Measurements from ENCODE around the gene MOBP.

Gene MOBP

DNA sequence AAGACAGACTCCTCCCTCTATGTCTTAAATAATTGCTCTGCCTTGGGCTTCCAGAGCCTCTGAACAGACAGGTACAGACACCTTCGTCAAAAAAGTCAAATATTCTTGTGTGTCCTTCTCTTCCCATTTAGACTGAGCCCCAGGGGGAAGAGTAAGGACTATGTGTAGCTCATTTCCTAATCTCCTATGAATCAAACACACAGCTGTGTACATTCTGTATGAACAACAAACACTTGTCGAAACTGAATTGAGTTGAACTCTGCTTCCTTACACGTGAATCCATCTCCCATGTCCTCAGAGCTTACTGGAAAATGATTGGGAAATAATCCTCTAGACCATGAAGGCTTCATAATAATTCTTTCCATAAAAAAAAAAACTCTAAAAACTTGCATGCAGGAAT, 80.8 kb downstream of the MOBP start:
- no peak for FAIRE-seq

DNA sequence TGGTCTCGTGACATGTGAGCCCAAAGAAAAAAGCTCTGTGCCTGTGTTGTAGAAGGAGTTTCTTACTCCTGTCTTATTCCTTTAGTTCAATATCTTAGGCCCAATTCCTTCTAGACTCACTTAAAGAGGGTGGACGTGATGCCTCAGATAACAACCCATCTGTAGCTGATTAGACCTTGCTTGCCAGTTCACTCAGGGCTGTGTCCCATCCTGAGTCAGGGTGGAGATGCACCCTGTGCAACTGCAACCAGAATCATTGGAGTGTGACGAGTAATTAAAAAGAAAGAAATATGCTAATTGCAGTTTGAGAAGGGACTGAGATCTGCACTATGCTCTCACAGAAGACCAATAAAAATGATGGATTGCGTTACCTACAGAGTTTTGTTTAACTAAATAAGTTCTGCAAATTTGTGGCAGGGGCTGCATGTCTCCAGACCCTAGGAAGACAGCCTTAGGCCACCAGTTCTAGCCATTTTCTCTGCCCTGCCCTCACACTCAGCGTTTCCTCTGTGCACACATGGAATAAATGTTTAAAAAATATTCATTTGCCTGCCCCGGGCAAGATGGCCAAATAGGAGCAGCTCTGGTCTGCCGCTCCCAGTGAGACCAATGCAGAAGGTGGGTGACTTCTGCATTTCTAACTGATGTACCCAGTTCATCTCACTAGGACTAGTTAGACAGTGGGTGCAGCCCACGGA, 83.0 kb downstream of the MOBP start:
- FAIRE-seq = no peak
